GM13976 (cell line): Measurements from ENCODE around the gene ADAR.

Experiments
- DNase-seq: peaks from one replicate; pipeline ENCODE4 v3.0.0; 2012; ENCODE audit warnings: low spot score
- CTCF ChIP-seq: IDR thresholded peaks from 2 replicates; pipeline ENCODE4 v1.5.1; 2012; ENCODE audit warnings: borderline replicate concordance, mild to moderate bottlenecking; ENCODE audit not compliant: insufficient read depth; ENCODE audit errors: extremely low read depth, missing control alignments, control extremely low read depth
- in situ Hi-C: fragments of 300-500 bp; cut with MboI; formaldehyde crosslinking; loops from one replicate; pipeline ENCODE4 v1.12.0; 2022; ENCODE audit warnings: low sequenced_read_pairs, mixed read lengths, inconsistent platforms; ENCODE audit not compliant: unreplicated experiment

Gene ADAR

GRCh38 chr1:154553056-154554030, 54.6 kb downstream of the ADAR start:
- in situ Hi-C loops = loop anchor here (25.0 kb wide), 2 partner anchors 334 to 509 kb away; partner anchors contain the start of genes ADAM15 and EFNA4
- DNase-seq = no peak
- no peak for TF ChIP-seq CTCF

GRCh38 chr1:154552036-154552435, 56.0 kb downstream of the ADAR start:
- in situ Hi-C loops = loop anchor here (25.0 kb wide), 2 partner anchors 335 to 510 kb away; partner anchors contain the start of genes ADAM15 and EFNA4
- DNase-seq = no peak
- TF ChIP-seq CTCF = no peak

GRCh38 chr1:154551474-154551873, 56.5 kb downstream of the ADAR start:
- no peak for TF ChIP-seq CTCF
- no peak for DNase-seq
- in situ Hi-C loops = loop anchor here (25.0 kb wide), 2 partner anchors 336 to 511 kb away; partner anchors contain the start of genes ADAM15 and EFNA4

GRCh38 chr1:154550657-154551056, 57.3 kb downstream of the ADAR start:
- no peak for TF ChIP-seq CTCF
- DNase-seq = no peak
- in situ Hi-C loops = loop anchor here (25.0 kb wide), 2 partner anchors 337 to 512 kb away; partner anchors contain the start of genes ADAM15 and EFNA4

- no peak for TF ChIP-seq CTCF
- in situ Hi-C loops = loop anchor here (25.0 kb wide), 2 partner anchors 337 to 512 kb away; partner anchors contain the start of genes ADAM15 and EFNA4
- DNase-seq = no peak
Measured at GRCh38 chr1:154550070-154550469, 57.9 kb downstream of the ADAR start.

GRCh38 chr1:154549202-154549770, 58.7 kb downstream of the ADAR start:
- DNase-seq = no peak
- no peak for TF ChIP-seq CTCF
- in situ Hi-C loops = no loop called here
